ENCODE data around the gene KCNK18.
"Not testable (repeated sequence)": the region's sequence is repeated elsewhere in the genome, so short reads cannot be mapped to it uniquely, and the experiment has no call there.

KCNK18 gene

GRCh38 chr10:117222976-117223692 is 25.8 kb downstream of the KCNK18 start:
- DNase-seq, result no peak

GRCh38 chr10:117223693-117224430 is 26.6 kb downstream of the KCNK18 start:
- no peak for DNase-seq

GRCh38 chr10:117224881-117225280 is 27.6 kb downstream of the KCNK18 start:
- no peak for DNase-seq

- DNase-seq, result no peak
Measured at GRCh38 chr10:117226813-117227451, 29.6 kb downstream of the KCNK18 start.

- DNase-seq, result no peak
Measured at GRCh38 chr10:117228210-117228609, 30.9 kb downstream of the KCNK18 start.

GRCh38 chr10:117230107-117230506 is 32.8 kb downstream of the KCNK18 start:
- DNase-seq, result not testable (repeated sequence)

- DNase-seq, result no peak
Measured at GRCh38 chr10:117237401-117237991, 40.2 kb downstream of the KCNK18 start.

GRCh38 chr10:117239051-117239450 is 41.8 kb downstream of the KCNK18 start:
- no peak for DNase-seq

GRCh38 chr10:117239721-117240620 is 42.7 kb downstream of the KCNK18 start:
- no peak for DNase-seq

- DNase-seq, result no peak
Measured at GRCh38 chr10:117240621-117241529, 43.6 kb downstream of the KCNK18 start, which contains the start of gene SLC18A2. Gene SLC18A2 (plus strand): TSS chr10:117241114. CDS start chr10:117241694, 580 bp downstream.

GRCh38 chr10:117241541-117242462 is 44.5 kb downstream of the KCNK18 start:
- no peak for DNase-seq

- DNase-seq, result no peak
Measured at GRCh38 chr10:117242463-117242832, 45.2 kb downstream of the KCNK18 start.

GRCh38 chr10:117246997-117247671 is 49.8 kb downstream of the KCNK18 start:
- no peak for DNase-seq

GRCh38 chr10:117248750-117249465 is 51.6 kb downstream of the KCNK18 start:
- DNase-seq, result no peak

- DNase-seq, result no peak
Measured at GRCh38 chr10:117249493-117250093, 52.3 kb downstream of the KCNK18 start.

- DNase-seq, result no peak
Measured at GRCh38 chr10:117250411-117250810, 53.1 kb downstream of the KCNK18 start.

- DNase-seq, result no peak
Measured at GRCh38 chr10:117253908-117254307, 56.6 kb downstream of the KCNK18 start.

- DNase-seq, result no peak
Measured at GRCh38 chr10:117254338-117254737, 57.0 kb downstream of the KCNK18 start.
